ENCODE results near the gene FAF2.

DNA sequence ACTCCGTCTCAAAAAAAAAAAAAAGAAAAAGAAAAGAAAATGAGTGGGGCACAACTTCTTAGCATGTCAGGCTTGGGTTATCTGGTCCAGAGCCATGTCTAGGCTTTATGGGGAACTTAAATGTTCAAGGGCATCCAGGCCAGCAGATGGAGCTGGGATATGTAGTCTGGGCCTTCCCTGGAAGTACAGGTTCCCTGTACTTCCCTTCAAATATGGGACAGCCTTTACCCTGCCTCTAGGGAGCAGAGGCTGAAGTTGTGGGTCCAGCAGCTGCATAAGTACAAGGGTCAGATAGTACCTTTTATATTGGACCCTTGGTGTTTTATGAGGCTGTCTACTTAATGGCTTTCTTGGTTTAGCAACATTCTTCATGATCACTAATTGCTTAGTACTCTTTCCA lies 42.1 kb downstream of the FAF2 start:
- TF ChIP-seq, protein P1, sequence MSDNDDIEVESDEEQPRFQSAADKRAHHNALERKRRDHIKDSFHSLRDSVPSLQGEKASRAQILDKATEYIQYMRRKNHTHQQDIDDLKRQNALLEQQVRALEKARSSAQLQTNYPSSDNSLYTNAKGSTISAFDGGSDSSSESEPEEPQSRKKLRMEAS (IDR thresholded peaks at IDR 0.05; ENCODE audit: low read depth, low read length) = no peak
- TF ChIP-seq, protein P2, sequence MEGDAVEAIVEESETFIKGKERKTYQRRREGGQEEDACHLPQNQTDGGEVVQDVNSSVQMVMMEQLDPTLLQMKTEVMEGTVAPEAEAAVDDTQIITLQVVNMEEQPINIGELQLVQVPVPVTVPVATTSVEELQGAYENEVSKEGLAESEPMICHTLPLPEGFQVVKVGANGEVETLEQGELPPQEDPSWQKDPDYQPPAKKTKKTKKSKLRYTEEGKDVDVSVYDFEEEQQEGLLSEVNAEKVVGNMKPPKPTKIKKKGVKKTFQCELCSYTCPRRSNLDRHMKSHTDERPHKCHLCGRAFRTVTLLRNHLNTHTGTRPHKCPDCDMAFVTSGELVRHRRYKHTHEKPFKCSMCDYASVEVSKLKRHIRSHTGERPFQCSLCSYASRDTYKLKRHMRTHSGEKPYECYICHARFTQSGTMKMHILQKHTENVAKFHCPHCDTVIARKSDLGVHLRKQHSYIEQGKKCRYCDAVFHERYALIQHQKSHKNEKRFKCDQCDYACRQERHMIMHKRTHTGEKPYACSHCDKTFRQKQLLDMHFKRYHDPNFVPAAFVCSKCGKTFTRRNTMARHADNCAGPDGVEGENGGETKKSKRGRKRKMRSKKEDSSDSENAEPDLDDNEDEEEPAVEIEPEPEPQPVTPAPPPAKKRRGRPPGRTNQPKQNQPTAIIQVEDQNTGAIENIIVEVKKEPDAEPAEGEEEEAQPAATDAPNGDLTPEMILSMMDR (IDR thresholded peaks at IDR 0.05; ENCODE audit: low read depth, low read length) = no peak
- TF ChIP-seq MYC (IDR thresholded peaks at IDR 0.05; ENCODE audit: low read depth, low read length) = no peak
